Astrocyte (in vitro differentiated cells and primary cell): ENCODE data around the gene BMP6.

Source experiments
- CTCF ChIP-seq: IDR thresholded peaks from 2 replicates; pipeline ENCODE4 v1.5.1; 2011; ENCODE audit warnings: low read depth, mild to moderate bottlenecking, inconsistent platforms, low read length, moderate library complexity; ENCODE audit not compliant: insufficient read depth
- EZH2 ChIP-seq: IDR thresholded peaks from 2 replicates; pipeline ENCODE4 v1.6.1; 2012; ENCODE audit warnings: mild to moderate bottlenecking, low read length, inconsistent platforms; ENCODE audit not compliant: insufficient read depth

GRCh38 chr6:7794509-7794908 lies 68.6 kb downstream of the BMP6 start:
- TF ChIP-seq CTCF (no peak), EZH2 (no peak)
